Adipocyte (in vitro differentiated cells): ENCODE data around the gene AURKA.
A peak's percentile ranks its signal among the peaks of the same experiment; 100 is the strongest.
"Not testable (repeated sequence)": the region's sequence is repeated elsewhere in the genome, so short reads cannot be mapped to it uniquely, and the experiment has no call there.

Source experiments
- DNase-seq: peaks from one replicate; pipeline ENCODE4 v3.0.0-alpha.2; 2015; ENCODE audit warnings: low read depth
- H3K27me3 ChIP-seq: replicated peaks from 2 replicates; pipeline ENCODE4 v1.7.0; 2013; ENCODE audit warnings: mild to moderate bottlenecking, low read length, moderate library complexity; ENCODE audit not compliant: control insufficient read depth, insufficient read depth
- H3K36me3 ChIP-seq: 2 replicates; pipeline ENCODE4 v1.7.0; 2013; ENCODE audit warnings: low read length, mild to moderate bottlenecking, moderate library complexity; ENCODE audit not compliant: control insufficient read depth, insufficient read depth, severe bottlenecking
- H3K4me1 ChIP-seq: 2 replicates; pipeline ENCODE4 v1.7.0; 2013; ENCODE audit warnings: mild to moderate bottlenecking, low read length, moderate library complexity; ENCODE audit not compliant: control insufficient read depth, insufficient read depth
- H3K4me3 ChIP-seq: 2 replicates; pipeline ENCODE4 v1.7.0; 2013; ENCODE audit warnings: mild to moderate bottlenecking, low read length, moderate library complexity
- H3K9ac ChIP-seq: 2 replicates; pipeline ENCODE4 v1.7.0; 2013; ENCODE audit warnings: mild to moderate bottlenecking, low read length, moderate library complexity
- H3K9me3 ChIP-seq: 2 replicates; pipeline ENCODE4 v1.7.0; 2013; ENCODE audit warnings: mild to moderate bottlenecking, low read length, moderate library complexity; ENCODE audit not compliant: control insufficient read depth

The AURKA gene

DNA sequence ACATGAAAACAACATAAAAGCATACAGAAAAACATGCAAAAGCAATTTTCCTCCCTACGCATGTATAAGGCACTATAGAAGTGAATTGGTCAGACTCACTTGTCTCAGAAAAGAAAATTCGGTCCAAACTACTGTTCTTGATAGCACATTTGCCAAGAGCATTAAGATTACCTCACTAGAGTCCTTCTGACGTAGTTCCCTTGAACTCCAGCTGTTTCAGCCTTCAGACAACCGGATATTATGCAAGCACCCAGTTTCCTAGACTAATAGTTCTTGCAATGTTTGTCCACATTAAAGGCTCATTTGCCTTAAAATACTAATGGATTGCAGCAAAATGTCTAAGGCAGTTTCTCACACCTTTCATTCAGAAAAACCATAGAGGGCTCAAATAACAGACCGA is 17.5 kb upstream of the AURKA start:
- Histone ChIP-seq H3K9ac (no peak overlapping the region), H3K27me3 (no peaks in the 10 kb centered on the region), H3K36me3 (peaks cover 27% of the 10 kb centered on the region), H3K4me1 (peaks cover 20% of the 10 kb centered on the region), H3K4me3 (no peak overlapping the region), H3K9me3 (no peaks in the 10 kb centered on the region)
- peak; percentile 20 for DNase-seq

DNA sequence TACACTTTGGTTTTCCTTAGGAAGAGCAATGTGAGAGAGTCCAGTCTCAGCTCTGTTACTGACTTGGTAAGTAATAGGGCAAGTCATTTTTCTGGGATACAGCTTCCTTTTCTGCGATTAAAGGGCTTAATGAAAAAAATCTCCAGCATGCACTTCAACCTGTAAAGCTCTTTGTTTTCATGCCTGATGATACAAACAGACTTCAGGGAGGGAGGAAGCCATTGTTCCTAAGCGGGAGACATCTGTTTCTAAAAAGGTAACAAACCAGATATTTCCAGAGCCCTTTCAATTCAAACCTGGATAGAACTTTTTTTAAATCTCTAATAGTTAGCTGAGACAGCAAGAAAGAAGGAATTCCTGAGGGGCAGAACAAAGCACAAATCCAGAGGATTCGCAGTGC is 14.9 kb upstream of the AURKA start:
- no peak overlapping the region for H3K9ac ChIP-seq
- H3K27me3 ChIP-seq = no peaks in the 10 kb centered on the region
- DNase-seq = no peak
- H3K4me3 ChIP-seq = no peak overlapping the region
- H3K9me3 ChIP-seq = no peaks in the 10 kb centered on the region
- H3K4me1 ChIP-seq = peaks cover 11% of the 10 kb centered on the region
- peaks cover 48% of the 10 kb centered on the region for H3K36me3 ChIP-seq

DNA sequence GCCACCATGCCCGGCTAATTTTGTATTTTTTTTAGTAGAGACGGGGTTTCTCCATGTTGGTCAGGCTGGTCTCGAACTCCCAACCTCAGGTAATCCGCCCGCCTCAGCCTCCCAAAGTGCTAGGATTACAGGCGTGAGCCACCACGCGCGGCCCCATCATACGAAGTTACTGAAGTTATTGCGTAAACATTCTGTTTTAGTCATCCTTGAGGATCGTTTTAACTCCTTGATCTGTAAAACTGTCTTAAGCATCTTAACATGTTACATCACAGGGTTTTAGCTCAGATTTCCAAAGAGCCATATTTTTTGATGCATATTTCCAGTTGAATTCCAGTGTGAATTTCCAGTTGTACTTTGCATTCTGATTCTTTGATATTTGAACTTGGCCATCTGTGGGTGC is 13.3 kb upstream of the AURKA start:
- H3K4me3 ChIP-seq, H3K27me3 ChIP-seq: not testable (repeated sequence)

DNA sequence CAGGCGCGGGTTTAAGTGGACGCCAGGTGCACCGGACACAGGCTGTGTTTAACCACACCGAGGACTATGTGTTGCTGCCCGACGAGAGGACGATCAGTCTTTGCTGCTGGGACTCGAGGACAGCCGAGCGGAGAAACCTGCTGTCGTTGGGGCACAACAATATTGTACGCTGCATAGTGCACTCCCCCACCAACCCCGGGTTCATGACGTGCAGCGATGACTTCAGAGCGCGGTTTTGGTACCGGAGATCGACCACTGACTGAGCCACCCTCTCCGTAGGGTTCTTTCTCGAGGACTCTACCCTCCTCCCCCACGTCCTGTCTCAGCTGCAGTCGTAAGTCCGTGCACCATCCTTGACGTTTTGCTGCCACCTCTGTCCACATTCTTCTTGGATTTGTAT is 11.4 kb upstream of the AURKA start:
- Histone ChIP-seq H3K9me3 (no peaks in the 10 kb centered on the region), H3K36me3 (peaks cover 75% of the 10 kb centered on the region), H3K9ac (no peak overlapping the region), H3K27me3 (no peaks in the 10 kb centered on the region), H3K4me3 (no peak overlapping the region), H3K4me1 (no peaks in the 10 kb centered on the region)
- no peak for DNase-seq

More for the DNA sequence above, 13.3 kb upstream of the AURKA start:
- H3K9me3 ChIP-seq, DNase-seq, H3K4me1 ChIP-seq, H3K9ac ChIP-seq: not testable (repeated sequence)
- H3K36me3 ChIP-seq = peaks cover 59% of the 10 kb centered on the region

DNA sequence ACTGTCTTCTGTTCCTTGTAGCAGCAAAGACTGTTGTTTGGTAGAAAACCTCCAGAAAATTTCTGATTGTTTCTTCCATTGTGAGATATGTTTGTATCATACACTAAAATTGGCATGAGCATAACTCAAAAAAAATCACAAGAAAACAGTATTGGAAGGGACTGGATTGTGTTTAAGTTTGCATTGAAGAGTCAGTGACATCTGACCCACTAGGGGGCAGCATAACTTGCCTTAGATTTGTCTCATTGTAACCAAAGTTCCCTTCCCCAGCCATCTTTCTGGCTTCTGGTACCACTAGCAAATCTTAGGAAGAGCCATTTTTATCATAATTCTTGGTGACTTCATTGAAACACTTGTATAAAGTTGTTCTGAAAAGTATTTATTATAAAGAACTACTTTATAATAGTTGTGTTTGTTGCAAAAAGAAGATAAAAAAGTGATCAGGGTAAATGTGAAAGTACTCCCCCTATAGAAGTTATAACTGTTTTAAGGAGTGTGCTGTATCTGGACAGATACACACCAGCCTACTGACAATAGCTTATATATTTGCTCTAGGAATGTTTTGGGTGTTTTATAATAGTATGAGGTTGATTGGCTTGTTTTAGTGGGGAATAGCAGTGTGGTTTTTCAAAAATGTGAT is 8.1 kb upstream of the AURKA start:
- peak; percentile 91 for DNase-seq
- H3K4me1 ChIP-seq = no peaks in the 10 kb centered on the region
- no peak overlapping the region for H3K4me3 ChIP-seq
- H3K9ac ChIP-seq = no peak overlapping the region
- no peaks in the 10 kb centered on the region for H3K9me3 ChIP-seq
- H3K27me3 ChIP-seq = no peaks in the 10 kb centered on the region
- H3K36me3 ChIP-seq = peaks cover 85% of the 10 kb centered on the region

DNA sequence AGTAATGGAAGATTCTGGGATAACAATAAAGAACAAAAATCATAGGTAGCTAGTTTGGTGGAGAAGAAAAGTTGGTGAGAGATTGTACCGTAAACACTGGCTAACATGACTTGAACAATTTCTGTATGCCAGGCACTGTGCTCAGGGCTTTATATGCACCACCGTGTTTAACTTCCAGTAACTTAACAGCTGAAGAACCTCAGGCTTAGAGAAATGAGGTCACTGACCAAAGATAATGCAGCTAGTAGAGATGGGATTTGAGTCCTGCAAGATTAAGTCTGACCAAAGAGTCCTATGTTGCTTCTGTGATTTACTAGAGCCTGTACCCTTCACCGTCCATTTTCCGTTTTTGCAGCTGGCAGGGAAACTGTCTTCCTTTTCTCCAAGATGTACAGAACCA is 3.2 kb upstream of the AURKA start:
- no peak overlapping the region for H3K4me3 ChIP-seq
- H3K9me3 ChIP-seq = no peaks in the 10 kb centered on the region
- H3K4me1 ChIP-seq = peaks cover 17% of the 10 kb centered on the region
- no peak for DNase-seq
- H3K9ac ChIP-seq = no peak overlapping the region
- no peaks in the 10 kb centered on the region for H3K27me3 ChIP-seq
- peaks cover 49% of the 10 kb centered on the region for H3K36me3 ChIP-seq

DNA sequence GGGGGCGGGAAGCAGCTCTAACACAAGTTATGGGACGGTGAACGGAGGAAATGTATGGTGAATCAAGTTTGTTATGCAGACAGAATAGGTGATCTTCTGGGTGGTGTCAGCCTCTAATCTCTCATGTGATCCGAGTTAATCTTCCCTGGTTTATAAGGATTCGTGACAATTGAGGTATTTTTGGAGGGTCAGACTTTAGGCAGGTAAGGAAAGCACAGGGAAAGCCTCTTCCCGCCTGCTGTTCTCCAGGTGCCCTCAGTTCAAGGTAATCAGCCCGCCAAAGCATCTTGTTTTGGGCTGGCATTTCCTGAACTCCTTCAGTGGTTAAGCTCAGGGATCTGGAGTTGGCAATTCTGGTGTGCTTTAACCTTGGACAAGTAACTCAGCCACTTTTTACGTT is 1.6 kb upstream of the AURKA start:
- peaks cover 37% of the 10 kb centered on the region for H3K36me3 ChIP-seq

DNA sequence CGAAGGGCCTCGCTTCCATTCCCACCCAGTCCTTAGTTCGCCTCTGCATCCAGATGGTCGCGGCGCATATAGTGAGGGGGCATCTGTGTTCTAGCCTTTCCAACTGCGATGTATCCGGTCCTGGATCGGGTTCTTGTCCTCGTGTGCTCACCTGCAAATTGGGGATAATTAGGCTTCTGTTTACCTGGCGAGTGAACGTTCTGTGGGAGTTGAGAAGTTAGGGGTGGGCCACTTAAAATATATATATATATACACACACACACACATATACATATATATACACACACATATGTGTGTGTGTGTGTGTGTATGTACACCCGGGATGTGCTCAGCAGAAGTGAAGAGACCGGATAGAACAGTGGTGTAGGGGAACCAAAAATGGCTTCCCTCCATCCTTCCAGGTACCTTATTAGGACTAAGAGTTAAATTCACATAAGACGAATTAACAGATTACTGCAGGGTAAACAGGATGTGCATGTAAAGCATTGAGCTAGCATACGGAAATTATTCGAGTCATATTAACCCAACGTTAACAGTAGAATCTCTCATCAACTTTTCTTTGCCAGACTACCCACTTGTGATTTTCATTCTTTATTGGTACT is 967 bp upstream of the AURKA start:
- Histone ChIP-seq H3K27me3 (no peaks in the 10 kb centered on the region), H3K9me3 (no peaks in the 10 kb centered on the region), H3K4me3 (peak overlapping the region; percentile 92), H3K4me1 (peaks cover 17% of the 10 kb centered on the region), H3K9ac (peak overlapping the region; percentile 90), H3K36me3 (peaks cover 30% of the 10 kb centered on the region)
- peak; percentile 17 for DNase-seq

More for the DNA sequence above, 1.6 kb upstream of the AURKA start:
- peaks cover 17% of the 10 kb centered on the region for H3K4me1 ChIP-seq
- H3K27me3 ChIP-seq = no peaks in the 10 kb centered on the region
- peak overlapping the region; percentile 90 for H3K9ac ChIP-seq
- no peaks in the 10 kb centered on the region for H3K9me3 ChIP-seq
- DNase-seq = peak; percentile 2
- H3K4me3 ChIP-seq = peak overlapping the region; percentile 92

DNA sequence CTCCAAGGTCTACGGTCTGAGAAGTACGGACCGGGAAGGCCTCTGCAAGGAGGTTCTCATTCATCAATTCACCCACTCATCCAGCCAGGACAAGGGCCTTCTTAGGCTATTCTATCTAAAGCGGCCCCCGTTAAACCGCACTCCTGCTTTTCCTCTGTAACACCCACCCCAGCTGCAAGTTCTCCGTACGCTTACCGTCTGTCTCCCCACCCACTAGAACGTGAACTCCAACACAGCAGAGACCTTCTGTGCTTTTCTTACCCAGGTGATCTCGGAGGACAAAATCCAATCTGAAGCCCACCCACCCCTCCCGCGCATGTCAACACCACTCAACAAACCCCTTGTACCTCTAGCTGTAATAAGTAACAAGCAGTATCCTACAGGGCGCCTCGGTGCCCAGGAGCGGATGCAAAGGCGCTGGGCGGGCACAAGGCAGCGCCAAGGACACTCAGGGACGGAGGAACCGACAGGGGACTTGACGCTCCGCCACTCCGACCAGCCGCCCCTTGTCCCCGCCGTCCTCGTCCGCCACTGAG is 351 bp downstream of the AURKA start:
- Histone ChIP-seq H3K4me3 (peak overlapping the region; percentile 92), H3K36me3 (peaks cover 17% of the 10 kb centered on the region), H3K9me3 (no peaks in the 10 kb centered on the region), H3K27me3 (no peaks in the 10 kb centered on the region), H3K9ac (peak overlapping the region; percentile 90), H3K4me1 (peaks cover 17% of the 10 kb centered on the region)
- no peak for DNase-seq

DNA sequence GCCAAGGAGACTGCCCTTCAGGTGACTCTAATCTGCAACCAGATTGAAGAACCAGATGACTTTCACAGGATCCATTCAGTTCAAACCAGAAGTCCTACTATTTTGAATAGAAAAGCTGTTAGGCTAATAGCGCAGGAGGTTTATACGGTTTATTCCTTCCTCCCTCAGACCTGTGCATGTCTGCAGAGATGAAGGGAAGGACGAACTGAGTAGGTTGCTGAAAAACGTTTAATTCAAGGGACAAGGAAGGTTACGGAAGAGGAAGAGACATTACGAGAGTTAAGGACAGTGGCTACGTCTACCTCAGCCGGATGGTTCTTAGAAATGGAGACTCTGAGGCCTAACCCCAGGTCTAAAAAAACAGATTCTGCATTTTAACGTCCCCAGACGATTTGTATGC is 978 bp downstream of the AURKA start:
- Histone ChIP-seq H3K4me1 (peaks cover 17% of the 10 kb centered on the region), H3K4me3 (peak overlapping the region; percentile 92), H3K9me3 (no peaks in the 10 kb centered on the region), H3K9ac (peak overlapping the region; percentile 90), H3K27me3 (no peaks in the 10 kb centered on the region), H3K36me3 (peaks cover 11% of the 10 kb centered on the region)
- DNase-seq = peak; percentile 2

DNA sequence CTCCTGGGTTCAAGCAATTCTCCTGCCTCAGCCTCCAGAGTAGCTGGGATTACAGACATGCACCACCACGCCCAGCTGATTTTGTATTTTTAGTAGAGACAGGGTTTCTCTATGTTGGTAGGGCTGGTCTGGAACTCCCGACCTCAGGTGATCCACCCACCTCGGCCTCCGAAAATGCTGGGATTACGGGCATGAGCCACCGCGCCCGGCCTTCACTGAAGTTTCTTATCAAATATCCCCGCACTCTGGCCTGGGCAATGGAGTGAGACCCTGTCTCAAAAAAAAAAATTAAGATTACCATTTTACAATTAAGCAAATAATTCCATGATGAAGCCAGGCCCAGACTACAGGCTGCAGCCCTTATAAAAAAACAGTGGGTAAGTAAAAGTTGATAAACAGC is 1.6 kb downstream of the AURKA start:
- H3K36me3 ChIP-seq = not testable (repeated sequence)

More for the DNA sequence above, 1.6 kb downstream of the AURKA start:
- peaks cover 17% of the 10 kb centered on the region for H3K4me1 ChIP-seq
- not testable (repeated sequence) for DNase-seq, H3K27me3 ChIP-seq, H3K9ac ChIP-seq, H3K4me3 ChIP-seq, H3K9me3 ChIP-seq
